T-helper 2 cell (primary cell): Measurements from ENCODE around the gene CLDN6.
"Not testable (repeated sequence)": the region's sequence is repeated elsewhere in the genome, so short reads cannot be mapped to it uniquely, and the experiment has no call there.

Experiments used
- DNase-seq, 5 experiments: peaks; one replicate each; pipeline versions ENCODE4 v3.0.0 to v3.0.0-alpha.2; 2012 to 2022
- total RNA-seq, 2 donors: gene quantifications; one replicate each; lab custom pipeline; 2026; lab: John Stamatoyannopoulos, UW

CLDN6 gene, protein sequence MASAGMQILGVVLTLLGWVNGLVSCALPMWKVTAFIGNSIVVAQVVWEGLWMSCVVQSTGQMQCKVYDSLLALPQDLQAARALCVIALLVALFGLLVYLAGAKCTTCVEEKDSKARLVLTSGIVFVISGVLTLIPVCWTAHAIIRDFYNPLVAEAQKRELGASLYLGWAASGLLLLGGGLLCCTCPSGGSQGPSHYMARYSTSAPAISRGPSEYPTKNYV
- 0.07 to 0.31 reads per million in 2 donors for total RNA-seq

DNA sequence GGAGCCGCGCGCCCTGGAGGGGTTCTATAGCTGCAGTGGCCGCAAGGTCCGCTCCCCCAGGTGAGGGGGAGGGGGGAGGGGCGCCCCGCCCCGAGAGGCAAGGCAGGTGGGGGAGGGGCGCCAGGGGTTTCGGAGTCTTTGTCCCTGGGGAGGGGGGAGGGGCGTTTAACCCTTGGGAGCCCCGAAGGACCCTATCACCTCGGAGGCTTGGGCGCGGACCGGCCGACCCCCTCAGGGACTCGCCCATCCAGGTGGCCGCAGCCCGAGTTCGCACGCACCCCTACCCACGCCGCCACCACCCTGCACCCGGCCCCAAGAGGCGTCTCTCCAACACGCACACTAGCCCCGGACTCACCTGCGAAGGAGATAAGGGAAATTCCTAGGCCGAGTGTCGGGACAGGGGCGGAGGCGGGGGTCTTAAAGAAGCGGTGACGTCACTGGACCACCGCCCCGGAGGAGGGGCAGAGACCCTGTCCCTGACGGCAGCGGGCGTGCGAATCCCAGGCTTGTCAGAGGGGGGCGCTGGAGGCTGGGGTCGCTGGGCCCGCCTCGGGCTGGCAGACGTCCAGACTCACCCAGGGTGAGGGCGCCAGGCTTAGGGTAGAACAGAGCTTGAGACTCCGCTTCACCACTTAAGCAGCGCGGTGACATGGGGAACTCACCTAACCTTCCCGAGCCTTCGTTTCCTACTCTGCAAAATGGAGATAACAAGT, at the start of gene CLDN6:
TSS of gene CLDN6 (minus strand) at position 390 of the 713 bp plus-strand sequence. CDS start 2,162 bp downstream, outside the sequence.
- no peak for DNase-seq

GRCh38 chr16:3066440-3066748, 48.4 kb upstream of the CLDN6 start:
- peak in 1 of 5 experiments; percentile 40 for DNase-seq

- DNase-seq, result peak in 1 of 5 experiments; percentile 47
Observed at GRCh38 chr16:3065742-3066439, 47.9 kb upstream of the CLDN6 start.

DNA sequence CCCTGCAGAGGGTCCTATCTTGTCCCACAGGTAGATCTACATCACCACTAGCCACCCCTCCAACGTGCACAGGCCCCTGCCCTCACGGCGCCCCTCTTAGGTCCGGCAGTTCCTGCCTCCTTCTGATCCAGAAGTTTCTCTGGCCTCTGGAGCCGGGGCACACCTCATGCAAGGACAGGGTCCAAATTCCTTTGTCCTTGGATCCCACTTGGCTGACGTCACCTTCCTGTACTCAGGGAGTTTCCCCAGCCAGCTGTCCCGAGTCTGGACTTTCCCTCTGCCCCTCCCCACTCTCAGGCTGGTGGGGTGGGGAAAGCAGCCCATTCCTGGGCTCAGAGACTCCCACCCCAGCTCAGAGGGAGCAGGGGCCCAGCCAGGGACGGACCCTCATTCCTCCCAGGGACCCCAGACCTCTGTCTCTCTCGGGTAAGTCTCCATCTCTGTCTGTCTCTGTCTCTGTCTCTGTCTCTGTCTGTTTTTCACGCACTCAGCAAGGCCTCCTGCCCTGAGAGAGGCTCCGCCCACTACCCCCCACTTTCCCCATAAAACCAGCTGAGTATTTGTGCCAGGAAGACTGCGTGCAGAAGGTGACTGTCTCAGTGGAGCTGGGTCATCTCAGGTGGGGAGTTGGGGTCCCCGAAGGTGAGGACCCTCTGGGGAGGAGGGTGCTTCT, 47.2 kb upstream of the CLDN6 start, which contains the start of gene IL32:
TSS of gene IL32 (plus strand) at position 572 of the 673 bp plus-strand sequence. CDS start 172 bp downstream, outside the sequence.
- DNase-seq, result peak in 4 of 5 experiments; percentile 52 to 90 (median 60)

DNA sequence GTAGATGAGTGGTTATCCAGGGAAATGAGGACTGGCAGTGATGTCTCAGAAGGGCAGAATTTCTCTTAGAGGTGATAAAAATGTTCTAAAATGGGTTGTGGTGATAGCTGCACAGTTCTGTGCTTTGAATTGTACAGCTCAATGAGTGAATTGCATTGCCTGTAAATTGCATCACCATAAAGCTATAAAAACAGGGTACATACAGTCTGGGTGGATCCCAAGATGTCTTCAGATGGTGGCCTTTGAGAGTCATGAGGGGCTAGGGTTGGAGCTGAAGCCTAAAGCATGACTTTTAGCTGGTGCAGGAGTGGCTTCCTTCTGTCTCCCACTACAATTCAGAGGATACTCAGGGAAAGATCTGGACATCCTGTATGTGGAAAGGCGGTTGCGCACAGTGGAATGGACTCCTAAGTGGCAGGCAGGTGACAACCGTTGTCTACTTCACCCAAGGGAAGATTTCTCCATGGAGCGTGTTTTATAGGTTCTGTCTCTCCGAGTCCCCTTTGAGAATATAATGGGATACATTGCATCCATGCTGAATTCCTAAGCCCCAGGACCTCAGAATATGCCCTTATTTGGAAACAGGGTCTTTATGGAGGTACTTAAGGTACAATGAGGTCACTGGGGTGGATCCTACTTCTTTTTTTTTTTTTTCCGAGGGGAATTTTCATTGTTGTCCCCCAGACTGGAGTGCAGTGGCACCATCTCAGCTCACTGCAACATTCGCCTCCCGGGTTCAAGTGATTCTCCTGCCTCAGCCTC, 45.8 kb upstream of the CLDN6 start:
- no peak for DNase-seq

GRCh38 chr16:3062553-3062952, 44.6 kb upstream of the CLDN6 start:
- no peak for DNase-seq

DNA sequence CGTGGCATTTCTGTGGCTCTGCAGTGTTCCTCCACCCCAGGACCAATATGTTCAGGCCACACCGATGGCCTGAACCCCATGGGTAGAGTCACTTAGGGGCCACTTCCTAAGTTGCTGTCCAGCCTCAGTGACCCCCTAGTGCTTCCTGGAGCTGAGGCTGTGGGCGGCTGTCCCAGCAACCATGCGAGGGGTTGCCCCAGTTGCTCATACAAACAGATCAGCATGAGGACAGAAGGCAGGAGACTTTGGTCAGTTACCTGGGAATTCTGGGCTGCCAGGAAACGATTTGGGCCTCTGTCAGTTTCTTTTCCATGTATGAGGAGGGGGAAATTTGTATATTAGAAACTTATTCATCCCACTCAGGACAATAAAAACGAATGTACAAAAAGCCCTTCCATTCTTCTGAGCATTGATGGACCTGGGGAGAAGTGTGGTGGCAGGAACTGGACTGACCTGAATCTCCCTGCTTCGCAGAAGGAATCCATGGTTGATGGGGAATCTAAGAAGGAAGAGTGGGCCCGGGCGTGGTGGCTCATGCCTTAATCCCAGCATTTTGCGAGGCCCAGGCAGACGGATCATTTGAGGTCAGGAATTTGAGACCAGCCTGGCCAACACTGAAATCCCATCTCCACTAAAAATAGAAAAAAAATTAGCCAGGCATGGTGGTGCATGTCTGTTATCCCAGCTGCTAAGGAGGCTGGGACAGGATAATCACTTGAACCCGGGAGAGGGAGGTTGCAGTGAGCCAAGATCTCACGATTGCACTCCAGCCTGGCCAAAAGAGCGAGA, 42.5 kb upstream of the CLDN6 start:
- no peak for DNase-seq

- no peak for DNase-seq
Observed at GRCh38 chr16:3059723-3060242, 41.8 kb upstream of the CLDN6 start.

- peak; percentile 80 to 86 (median 81) for DNase-seq
Observed at GRCh38 chr16:3059041-3059722, 41.2 kb upstream of the CLDN6 start.

- DNase-seq, result peak in 2 of 5 experiments; percentile 41 to 77
Observed at GRCh38 chr16:3058139-3059030, 40.4 kb upstream of the CLDN6 start.

DNA sequence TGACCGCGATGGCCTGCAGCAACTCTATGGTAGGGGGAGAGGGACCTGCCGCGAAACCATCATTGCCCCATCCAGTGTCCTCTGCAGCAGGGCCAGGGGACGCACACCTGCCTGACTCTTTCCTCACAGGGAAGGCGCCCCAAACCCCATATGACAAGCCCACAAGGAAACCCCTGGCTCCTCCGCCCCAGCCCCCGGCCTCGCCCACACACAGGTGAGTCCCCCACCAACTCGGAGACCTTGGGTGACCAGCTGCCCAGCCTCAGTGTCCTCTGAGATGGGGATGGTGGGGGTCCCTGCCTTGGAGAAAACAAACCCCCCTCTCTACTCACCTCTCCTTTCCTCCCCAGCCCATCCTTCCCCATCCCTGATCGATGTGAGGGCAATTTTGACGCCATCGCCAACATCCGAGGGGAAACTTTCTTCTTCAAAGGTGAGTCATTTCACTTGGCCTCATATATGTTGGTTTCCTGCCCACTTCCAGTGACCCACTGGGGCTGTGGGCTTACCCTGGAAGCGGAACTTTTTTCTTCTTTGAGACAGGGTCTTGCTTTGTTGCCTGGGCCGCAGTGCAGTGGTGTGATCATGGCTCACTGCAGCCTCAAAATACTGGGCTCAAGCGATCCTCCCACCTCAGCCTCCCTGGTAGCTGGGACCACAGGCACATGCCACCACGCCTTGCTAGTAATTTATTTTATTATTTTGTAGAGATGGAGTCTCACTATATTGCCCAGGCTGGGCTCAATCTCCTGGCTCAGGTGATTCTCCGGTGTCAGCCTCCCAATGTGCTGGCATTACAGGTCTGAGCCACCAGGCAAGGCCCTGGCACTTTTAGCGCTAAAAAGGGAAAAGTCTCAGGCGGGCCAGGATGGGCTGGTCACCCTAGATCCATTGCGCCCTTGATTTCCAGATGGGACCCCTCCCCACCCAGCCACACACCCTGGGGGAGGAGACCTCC, 39.5 kb upstream of the CLDN6 start:
- peak in 1 of 5 experiments; percentile 73 for DNase-seq

DNA sequence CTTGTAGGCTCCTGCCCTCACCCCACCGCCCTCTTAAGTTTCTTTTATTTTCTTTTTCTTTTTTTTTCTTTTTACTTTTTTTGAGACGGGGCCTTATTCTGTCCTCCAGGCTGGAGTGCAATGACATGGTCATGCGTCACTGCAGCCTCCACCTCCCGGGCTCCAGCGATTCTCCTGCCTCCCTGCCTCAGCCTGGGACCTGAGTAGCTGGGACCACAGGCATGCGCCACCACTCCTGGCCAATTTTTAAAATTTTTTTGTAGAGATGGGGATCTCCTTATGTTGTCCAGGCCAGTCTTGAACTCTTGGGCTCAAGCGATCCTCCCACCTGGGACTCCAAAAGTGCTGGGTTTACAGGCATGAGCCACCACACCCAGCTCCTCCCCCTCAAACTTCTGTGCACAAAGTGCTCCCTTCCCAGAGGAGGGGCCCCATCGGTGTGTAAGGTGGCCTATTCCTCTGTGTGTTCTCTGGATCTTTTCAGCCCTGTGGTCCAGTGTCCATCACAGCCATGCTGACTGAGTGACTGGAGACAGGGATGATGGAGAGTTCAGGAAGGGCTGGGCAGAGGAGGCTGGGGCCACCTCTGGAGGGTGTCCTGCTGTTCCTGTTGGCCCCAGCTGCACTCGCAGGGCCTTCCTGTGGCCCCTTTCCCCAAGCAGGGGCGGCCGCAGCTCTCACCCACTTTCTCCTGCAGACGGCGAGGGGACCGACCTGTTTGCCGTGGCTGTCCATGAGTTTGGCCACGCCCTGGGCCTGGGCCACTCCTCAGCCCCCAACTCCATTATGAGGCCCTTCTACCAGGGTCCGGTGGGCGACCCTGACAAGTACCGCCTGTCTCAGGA, 38.6 kb upstream of the CLDN6 start:
- DNase-seq, result peak in 1 of 5 experiments; percentile 39

- DNase-seq, result not testable (repeated sequence)
Observed at GRCh38 chr16:3055734-3056115, 37.7 kb upstream of the CLDN6 start.

DNA sequence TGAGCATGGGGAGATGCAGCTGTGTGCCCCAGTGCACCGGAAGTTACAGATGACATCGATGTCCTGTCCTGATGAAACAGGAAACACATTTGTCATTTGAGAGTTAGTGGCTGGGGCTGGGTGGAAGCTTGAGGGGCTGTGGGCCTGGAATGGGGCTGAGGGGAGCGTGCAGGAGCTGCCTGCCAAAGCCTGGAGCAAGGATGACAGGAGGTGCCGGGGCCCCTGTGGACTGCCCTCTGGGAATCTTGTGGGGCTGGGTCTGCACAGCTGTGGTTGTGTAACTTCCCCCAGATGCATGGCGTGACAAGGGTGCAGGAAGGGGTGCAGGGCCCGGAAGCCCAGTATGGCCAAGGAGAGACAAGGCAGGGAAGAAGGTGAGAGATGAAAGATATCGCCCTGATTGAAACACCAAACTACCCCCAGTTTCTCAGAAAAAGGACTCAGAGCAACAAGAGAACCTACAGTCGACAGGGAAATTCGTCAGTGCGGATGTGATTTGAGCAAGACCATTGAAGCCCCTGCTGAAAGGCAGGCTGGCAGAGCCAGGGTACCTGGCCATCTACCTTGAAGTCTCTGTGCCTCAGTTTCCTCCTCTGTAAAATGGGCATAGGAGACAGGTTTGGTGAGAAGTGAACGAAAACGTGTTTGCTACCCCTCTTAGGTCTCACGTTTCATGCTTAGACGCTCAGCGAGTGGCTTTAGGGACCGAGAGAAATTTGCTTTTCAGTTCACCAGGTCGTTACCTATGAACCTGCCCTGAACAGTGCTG, 37.2 kb upstream of the CLDN6 start:
- DNase-seq, result peak in 1 of 5 experiments; percentile 89

GRCh38 chr16:3053330-3053710, 35.3 kb upstream of the CLDN6 start:
- DNase-seq, result peak in 1 of 5 experiments; percentile 58
